Stimulated activated CD8-positive, alpha-beta memory T cell treated with anti-CD3 and anti-CD28 coated beads, Interleukin-2, amount 100 ng/mL, for 1 hour (primary cell): Measurements from ENCODE around the gene TAGLN3.

ENCODE experiments used
- DNase-seq, 2 donors: peaks; one replicate each; pipeline ENCODE4 v3.0.0-alpha.2; 2020; ENCODE audit warnings: low read depth in 2 of 2

The TAGLN3 gene

DNA sequence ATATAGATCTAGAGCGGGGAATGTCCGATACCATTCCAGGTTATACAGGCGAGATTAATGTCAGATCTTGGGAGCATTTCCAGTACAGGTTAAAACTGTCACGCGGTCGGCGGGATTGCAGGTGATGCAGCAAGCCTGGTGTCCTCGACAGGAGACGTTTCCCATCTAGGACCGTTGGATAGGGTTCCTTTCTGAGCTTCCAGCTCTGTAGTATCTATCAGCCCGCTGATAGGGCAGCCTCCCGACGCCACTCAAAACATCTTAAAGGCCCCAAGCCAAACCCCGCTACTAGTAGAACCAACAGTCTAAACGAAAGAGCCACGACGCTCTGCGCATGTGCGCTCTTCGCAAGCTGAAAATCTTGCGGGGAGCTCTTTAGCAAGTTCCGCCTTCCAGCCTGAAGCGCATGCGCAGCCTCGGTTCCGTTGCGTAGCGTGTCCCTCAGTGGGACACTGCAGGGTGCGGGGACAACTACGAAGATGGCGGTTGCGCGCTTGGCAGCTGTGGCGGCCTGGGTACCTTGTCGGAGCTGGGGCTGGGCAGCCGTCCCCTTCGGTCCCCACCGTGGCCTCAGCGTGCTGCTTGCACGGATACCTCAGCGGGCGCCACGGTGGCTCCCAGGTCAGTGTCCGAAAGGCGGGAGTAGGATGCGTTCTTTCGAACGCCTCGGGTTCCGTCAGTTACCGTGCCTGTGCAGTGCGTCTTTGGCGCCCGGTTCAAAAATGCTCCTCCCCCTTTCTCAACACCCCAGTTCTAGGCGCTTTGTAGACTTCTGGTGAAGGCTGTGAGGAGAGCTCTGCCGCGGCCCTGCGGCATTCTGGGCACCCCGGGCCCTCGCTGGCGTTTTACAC is 19.9 kb upstream of the TAGLN3 start, which contains the start of gene ABHD10:
Gene ABHD10 (plus strand): TSS at position 444 of the 851 bp plus-strand sequence. CDS start 36 bp downstream, at position 480.
- DNase-seq = peak; percentile 91 to 95

DNA sequence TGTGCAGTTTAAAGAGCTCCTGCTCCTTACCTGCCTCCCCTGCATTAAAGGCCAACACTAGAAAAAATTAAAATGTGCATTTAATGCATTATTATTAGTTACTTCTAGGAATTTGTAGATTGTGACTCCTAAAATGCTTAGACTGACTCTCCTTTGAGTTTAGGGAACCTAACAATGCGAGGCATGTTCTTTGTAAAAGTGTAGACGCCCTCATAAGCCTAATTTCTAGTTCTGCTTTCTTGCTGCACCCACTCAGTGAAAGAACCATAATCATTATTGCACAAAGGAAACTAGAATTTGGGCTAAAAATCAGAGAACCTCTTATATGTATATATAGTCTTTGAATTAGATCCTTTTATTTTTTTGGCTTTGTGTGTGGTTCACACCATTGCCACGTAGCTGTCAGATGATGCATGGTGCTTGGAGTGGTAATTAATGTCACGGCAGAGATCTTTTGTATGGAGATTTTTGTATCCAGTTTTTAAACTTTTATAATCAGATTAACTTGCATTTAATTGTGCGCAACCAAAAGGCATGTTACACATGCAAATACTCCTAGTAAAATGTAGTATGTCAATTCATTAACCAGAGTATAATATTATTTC is 19.2 kb upstream of the TAGLN3 start:
- no peak for DNase-seq

DNA sequence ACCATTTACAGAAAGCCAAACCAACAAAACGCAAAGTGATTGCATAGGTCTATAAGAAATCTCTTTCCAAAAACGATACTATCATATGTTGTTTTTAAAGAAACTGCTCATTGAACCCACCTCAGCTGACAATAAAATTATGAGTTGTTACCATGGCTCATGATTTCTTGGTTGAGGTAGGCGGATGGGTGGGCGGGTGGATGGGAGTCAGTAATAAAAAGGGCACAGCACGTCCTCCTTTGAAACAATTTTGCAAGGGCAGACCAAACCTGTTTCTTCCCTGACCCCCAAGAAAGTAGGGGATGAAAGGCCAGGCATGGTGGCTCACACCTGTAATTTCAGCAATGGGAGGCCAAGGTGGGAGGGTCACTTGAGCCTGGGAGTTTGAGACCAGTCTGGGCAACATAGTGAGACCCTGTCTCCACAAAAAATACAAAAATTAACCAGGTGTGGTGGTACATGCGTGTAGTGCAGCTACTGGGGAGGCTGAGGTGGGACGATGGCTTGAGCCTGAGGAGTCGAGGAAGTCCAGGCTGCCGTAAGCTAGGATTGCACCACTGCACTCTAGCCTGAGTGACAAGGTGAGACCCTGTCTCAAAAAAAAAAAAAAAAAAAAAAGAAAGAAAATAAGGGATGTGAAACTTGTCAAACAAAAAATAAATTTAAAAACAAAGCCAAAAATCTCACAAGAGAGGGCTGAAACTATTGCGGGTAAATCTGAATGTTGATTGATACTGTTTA is 17.8 kb upstream of the TAGLN3 start:
- no peak for DNase-seq

DNA sequence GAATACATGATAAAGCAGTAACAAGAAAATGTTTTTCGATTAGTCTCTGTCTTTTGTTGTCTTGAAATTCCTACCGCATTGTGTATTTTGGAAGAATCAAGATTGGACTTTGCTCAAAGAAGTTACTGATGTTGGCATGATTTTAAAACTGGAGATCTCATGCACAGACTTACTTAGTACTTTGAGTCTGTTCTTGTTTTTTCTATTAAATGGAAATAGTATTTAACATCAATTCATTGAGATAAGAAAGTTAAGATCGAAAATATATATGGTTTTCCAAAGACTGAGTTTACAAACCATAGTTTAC is 17.3 kb upstream of the TAGLN3 start:
- no peak for DNase-seq

DNA sequence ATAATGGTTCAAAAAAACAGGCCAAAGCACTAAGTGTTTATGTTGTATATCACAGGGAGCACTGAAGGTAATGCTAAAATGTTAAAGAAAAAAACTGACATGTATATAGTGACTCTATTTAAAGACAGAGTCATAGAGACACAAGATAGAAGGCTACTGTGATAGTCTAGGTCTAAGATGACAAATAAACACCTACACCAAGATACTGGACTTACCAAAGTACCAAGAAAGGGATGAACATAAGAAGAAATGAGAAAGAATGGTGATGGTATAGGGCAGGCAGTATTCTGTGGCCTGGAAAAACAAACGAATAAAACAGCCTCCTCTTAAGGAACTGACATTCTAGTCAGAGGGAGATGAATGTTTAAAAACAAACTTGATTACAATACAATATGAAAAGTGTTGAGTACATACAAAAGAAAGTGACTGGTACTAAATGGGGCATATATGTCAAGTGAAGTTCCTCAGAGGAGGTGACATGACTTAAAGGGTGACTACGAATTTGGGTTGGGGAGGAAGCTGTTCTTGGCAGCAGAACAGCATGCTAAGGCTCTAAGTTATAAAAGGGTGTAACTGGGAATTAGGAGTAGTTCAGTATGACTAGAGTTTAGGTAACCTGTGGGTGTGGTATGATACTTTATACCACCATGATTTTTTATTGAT is 14.0 kb upstream of the TAGLN3 start:
- no peak for DNase-seq

DNA sequence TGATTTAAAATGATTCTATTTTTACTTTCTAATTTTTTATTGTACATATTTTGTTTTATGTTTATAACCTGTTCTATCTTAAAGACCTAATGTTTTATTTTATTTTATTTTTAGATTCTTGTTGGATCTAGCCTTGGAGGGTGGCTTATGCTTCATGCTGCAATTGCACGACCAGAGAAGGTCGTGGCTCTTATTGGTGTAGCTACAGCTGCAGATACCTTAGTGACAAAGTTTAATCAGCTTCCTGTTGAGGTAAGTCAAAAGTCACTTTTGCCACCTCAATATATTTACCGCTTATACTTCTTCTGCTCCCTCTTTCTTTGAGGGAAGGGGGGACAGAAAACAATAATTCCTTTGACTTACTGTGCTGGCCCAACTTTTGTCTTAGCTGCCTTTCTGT is 11.9 kb upstream of the TAGLN3 start:
- DNase-seq = no peak

DNA sequence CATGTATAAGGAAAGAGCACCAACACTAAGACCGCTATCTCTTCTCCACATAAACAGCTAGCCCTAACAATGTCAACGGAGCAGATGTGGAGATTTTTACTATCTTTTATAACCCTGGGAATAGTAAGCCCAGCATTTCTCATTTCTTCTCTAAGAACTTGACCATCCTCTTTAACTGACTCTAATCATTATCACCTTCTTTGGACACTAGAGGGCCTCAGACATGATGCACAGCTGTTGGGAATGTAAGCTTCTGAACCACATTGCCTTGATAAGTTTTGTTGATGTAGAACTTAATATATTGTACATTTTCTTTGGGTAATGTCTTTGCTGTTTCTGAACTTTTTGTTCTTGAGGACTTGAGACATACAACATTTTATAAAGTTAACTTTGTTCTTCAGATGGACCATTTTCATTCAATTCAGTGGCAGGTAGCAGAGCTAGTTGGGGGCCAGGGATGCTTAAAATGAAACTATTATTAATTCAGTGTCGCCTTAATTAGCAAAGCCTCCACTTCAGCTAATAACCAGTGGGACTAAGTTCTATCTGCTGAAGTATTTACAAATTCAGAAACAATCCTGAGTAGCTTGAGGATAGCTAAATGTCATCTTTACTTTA is 9.6 kb upstream of the TAGLN3 start:
- DNase-seq = no peak

DNA sequence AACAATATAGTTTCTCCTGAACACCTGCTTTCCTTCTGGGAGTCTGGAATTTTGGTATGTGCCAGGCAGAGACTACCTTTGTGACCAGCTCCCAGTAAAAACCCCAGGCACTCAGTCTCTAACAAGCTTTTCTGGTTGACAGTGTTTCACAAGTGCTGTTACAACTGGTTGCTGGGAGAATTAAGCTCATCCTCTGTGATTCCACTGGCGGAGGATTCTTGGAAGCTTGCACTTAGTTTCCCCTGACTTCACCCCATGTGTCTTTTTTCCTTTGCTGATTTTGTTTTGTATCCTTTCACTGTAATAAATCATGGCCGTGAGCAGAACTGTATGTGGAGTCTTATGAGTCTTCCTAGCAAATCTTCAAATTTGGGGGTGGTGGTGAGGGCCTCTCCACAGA is 5.7 kb upstream of the TAGLN3 start:
- DNase-seq = no peak

DNA sequence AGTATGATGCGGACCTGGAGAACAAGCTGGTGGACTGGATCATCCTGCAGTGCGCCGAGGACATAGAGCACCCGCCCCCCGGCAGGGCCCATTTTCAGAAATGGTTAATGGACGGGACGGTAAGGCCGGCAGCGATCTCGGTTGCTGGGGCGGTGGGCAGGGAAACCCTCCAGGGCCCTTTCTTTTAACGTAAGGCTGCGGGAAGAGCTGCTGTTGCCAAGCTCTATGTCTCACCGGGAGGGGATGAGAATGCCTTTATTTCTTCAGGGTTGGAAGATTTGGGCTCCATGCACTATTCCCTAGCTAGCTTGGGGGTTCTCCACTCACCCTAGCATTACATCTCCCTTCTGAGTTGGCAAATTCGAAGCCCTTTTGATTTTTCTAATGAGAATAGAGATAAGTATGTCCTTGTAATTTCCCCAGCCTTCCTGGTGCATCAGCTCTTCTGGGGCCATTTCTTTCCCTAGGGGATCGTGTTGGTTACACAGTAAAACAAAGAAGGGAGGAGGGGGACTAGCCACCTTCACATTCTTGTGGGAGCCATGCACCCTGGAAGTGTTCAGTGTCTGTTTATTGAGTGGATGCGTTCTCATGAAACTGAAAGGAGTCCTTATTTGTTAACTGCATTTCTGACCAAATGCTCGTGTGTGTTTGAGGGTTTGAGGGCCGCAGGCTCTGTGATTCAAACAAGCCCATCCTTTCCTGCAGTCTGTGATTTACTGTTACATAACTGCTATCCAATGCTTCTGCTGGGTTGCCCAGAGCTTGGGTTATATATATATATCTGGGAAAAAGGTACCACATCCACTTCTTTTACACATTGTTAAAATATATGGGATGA is 982 bp downstream of the TAGLN3 start:
- no peak for DNase-seq

DNA sequence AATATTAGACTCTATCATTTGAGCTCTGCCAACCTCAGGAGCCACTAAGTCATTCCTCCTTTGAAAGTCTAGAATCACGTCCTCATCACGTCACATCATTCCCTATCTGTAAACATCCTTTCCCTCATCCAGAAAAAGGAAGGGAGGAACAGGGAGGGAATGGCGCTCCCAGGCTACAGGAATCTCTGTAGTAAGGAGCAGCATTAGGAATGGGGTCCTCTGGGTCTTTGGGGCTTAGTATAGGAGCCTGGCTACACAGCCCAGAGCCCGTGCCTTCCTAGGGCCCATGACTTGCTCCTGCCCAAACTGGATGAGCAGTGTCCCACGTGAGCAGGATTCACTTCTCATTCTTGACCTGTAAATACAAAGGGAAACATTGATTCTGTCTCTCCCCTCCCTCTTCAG is 1.6 kb downstream of the TAGLN3 start:
- DNase-seq = no peak

DNA sequence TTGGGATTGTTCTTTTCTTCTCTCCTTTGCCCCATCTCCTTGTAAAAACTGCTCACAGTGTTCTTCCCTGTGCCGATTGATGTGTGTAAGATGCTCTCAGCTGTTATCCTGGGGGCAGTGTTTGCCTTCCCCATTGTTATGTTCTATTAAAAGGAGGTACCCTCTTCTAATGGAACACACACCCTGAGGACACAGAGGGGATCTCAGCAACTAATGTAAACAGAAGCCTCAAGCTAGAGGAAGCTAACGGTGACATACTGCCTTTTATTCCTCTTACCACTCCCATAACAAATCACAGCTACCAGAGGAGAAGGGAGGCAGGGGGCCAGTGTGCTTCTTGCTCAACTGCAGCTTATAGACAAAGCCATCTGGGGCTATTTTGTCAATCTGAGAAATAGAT is 2.2 kb downstream of the TAGLN3 start:
- no peak for DNase-seq

DNA sequence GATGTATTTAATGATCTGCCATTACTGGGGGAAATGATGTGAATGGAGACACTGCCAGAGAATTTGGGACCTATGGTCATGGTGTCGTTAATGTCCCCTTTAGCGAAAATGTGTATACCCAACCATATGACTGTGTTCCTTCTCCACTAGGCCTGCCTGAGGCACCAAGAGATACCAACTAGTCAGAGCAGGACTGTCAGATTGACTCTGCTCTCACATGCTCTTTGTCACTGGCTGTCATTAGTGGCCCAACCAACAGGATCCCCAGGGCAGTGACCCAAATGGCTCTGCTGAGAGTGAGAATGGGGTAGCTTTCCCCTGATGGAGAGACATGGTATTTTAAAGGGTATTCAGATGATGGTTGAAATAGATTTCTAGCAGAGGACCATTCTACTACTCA is 2.8 kb downstream of the TAGLN3 start:
- no peak for DNase-seq

DNA sequence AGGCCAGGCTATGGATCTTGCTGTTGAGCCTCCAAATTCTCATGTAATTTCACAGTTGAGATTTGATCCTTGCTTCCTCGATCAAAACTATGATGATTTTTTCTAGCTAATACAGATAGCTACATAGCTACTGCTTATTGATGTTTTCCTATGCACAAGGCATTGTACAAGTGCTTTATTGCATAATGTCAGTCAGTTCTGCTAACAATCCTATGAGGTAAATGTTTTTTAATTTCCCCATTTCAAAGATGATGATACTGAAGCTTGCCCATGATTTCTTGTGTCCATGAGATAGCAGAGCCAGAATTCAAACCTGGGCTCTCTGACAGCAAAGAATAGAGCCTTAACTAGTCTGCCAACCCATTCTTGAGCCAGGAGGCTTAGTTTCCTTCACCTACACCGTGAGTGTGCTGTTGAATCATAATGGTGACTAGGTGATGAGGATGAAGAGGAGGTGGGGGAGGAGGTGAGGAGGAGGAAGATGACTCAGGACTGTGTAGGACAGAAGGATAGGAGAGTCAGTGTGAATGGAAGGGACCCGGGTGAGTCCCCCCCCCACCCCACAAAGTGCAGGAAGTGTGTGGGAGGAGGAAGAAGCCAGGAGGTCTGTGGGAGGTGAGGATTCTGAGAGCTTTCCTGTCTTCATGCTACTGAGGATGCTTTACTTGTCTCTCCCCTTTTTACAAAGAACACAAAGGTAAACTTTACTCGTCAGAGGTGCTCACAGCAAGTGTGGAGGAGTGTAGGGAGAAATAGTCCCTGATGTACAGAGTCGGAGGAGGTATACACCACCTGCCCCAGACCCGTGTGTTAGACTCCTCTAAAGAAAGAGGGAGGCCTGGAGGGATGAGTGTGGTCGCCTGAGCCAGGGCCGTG is 3.6 kb downstream of the TAGLN3 start:
- DNase-seq = no peak

DNA sequence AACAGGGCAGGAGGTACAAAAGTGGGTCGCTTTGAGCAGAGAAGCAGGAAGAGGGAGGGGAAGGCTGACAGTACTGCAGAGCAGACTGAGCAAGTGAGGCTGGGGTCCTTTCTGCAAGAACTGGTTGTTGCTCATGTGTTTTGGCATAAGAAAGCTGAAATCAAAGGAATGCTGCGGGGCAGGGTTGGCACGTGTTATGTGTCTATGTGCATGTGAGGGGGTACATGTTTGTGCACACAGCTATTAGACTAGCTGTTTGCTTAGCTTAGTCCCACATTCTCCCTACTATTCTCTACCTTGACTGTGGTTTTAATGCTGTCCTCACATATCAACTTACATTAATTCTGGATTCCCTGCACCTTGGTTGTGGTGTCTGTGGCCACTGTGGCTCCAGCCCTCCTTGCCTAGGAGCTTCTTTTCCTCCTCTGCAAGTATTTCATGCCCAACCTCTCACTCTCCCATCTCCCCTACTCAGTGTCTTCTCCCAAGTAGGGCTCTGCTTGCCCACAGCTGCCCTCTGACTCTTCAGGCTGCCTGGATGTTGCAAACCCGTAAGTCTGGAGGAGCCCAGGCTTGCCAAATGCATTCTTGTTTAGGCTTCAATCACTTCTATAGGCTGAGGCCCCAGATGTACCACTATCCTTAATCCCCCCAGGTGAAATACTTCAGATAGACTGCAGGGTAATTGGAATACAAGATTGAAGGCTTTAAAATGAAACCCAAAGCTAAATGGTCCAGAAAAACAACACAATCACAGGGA is 4.8 kb downstream of the TAGLN3 start:
- DNase-seq = no peak

DNA sequence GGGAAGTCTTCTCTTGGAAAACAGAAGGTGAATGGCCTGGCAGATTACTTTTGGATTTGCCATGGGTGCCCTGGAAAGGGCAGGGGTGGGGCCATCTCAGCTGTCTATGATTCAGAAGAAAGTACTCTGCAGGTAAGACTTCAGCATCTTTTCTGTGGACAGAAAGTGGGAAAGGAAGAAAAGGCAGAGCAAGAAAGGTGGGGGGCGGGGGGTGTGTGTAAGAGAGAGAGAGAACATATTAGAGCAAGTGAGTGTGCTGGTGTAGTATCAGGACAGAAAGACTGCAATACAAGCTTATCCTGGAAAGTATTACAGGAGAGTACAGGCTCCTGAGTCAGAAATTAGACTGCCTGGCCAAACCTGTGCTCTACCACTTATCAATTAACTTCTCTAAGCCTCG is 5.5 kb downstream of the TAGLN3 start:
- DNase-seq = no peak

DNA sequence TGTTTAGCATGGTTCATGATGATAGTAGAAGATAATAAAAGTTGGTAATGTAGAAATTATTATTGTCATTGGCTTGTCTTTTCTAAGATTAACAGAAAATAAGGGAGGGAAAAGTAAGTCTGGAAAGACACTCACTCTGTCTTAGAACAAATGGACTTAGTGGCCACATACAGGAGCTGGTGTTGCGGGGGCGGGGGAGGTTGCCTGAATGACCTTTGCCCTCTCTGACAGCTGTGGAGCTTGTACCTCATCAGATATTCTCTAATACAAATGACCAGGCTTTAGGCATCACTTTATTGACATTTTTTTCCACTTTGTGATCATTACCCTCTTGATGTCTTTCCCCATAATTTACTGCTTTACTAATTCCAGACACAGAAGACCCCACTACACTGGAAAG is 5.9 kb downstream of the TAGLN3 start:
- no peak for DNase-seq

DNA sequence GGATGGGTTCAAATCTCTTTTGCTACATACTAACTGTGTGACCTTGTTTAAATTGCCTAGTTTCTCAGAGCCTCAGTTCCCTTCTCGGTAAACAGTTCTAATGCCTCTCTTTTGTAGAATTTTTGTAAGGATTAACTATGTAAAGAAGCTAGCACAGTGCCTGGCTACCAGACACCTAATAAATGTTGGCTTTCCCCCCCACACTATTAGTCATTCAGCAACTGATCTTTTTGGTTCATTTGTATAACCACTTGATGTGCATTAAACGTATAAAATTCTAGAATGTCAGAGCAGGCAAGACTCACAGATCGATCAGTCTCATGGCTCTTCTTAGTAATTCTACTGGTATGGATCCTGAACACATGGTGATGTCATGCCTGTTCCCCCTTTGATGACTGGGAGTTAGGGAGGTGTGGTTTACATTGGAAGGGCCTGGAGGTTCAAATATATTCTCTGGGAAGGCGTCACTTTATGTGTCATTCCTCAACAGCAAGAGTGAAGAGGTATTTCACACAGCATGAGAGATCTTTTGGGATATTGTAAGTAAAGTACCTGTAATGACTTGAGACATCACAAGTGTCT is 6.5 kb downstream of the TAGLN3 start:
- DNase-seq = no peak

DNA sequence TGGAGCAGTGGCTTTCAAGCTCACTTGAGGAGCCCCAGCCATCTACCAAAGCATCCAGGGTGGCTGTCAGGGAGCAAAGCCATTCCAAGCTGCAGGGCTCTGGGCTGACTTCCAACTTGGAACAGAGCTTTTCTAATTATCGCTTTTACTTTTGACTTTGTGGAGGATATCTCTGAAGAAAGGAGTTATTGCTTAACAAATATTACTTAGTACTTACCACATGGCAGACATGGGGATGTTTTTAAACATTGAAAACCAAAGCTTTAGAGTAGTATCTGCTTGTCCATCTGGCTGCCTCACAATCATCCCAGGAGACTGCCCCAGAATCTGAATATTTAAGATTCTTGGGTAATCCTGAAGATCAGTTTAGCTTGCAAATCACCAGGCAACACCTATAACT is 8.9 kb downstream of the TAGLN3 start:
- no peak for DNase-seq

DNA sequence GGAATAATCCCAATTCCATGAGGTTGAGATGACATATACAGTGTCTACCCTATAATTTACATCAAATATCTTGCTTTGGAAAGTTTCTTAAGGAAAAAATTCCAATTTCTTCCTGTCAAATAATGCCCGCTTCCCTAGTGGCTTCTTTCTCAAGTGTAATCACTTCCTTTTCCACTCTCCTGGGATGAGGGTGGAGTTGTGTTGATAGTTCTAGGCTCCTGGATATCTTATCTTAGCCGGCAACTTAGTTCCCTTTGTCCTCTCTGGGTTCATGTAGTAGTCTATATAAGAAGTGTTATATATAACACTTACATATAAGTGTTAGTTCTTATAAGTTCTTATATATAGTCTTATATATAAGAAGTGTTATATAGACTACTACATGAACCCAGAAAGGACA is 10.9 kb downstream of the TAGLN3 start:
- no peak for DNase-seq
